ENCODE data around the gene PSMB7. TPM values are rescaled to one million over a fixed set of nuclear protein-coding genes. Genes with fewer than 3 reads are reported as not detected.

The PSMB7 gene
- total RNA-seq, 4 donors from 2014 or later: 67.6 to 110 (median 90.8) TPM

DNA sequence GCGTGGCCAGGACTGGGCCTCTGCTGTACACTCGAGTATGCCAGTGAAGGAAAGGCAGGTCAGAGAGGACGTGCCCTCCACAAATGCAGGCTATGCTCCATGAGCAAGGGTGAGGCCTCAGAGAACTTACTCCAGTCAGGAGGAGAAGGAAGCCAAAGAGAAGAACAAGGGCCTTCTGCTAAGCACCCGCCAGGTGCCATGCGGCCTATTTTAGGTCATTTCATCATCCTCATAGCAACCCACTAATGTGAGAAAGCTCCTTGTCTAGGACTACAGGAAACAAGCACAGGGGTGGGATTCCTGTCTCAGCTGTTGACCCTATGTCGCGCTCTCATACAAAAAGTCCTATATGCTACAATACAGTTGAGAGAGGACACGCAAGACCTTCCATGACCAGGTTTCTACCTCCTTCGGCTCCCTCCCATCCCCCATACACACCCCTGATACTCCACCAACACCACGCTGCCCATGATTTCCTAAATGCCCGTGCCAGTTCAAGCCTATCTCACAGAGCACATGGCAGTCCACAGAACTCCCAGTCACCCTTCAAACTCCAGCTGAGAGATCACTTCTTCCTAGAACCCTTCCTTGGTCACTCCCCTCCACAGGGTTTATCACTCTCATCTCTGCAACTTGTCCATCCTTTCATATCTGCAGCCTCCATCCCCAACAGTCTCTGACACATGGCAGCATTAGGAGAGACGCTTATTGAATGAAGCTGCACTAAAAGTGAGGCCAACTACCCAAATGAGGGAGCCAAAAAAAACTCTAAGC, 26.8 kb downstream of the PSMB7 start:
- no peak for TF ChIP-seq POLR2A (IDR thresholded peaks at IDR 0.05)
- TF ChIP-seq, protein P1, sequence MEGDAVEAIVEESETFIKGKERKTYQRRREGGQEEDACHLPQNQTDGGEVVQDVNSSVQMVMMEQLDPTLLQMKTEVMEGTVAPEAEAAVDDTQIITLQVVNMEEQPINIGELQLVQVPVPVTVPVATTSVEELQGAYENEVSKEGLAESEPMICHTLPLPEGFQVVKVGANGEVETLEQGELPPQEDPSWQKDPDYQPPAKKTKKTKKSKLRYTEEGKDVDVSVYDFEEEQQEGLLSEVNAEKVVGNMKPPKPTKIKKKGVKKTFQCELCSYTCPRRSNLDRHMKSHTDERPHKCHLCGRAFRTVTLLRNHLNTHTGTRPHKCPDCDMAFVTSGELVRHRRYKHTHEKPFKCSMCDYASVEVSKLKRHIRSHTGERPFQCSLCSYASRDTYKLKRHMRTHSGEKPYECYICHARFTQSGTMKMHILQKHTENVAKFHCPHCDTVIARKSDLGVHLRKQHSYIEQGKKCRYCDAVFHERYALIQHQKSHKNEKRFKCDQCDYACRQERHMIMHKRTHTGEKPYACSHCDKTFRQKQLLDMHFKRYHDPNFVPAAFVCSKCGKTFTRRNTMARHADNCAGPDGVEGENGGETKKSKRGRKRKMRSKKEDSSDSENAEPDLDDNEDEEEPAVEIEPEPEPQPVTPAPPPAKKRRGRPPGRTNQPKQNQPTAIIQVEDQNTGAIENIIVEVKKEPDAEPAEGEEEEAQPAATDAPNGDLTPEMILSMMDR (IDR thresholded peaks at IDR 0.05): no peak
- H3K36me3 ChIP-seq: peaks cover 0 to 10% (median 0%) of the 10 kb centered on the region in 3 donors
- H3K27me3 ChIP-seq: no peaks in the 10 kb centered on the region
- H3K4me3 ChIP-seq: no peak overlapping the region
- no peak overlapping the region for H3K27ac ChIP-seq
- no peak for DNase-seq
- peaks cover 0 to 45% (median 0%) of the 10 kb centered on the region in 4 donors for H3K4me1 ChIP-seq
- no peaks in the 10 kb centered on the region for H3K9me3 ChIP-seq

- Histone ChIP-seq H3K4me3 (no peak overlapping the region), H3K27ac (peak overlapping the region in 2 of 4 donors; percentile 5 to 24), H3K9me3 (no peaks in the 10 kb centered on the region), H3K36me3 (peaks cover 0 to 23% (median 0%) of the 10 kb centered on the region in 3 donors), H3K27me3 (no peaks in the 10 kb centered on the region), H3K4me1 (peaks cover 0 to 41% (median 0%) of the 10 kb centered on the region in 4 donors)
- no peak for DNase-seq
- no peak for TF ChIP-seq POLR2A (IDR thresholded peaks at IDR 0.05)
- TF ChIP-seq, protein P1 (IDR thresholded peaks at IDR 0.05): no peak
Measured at GRCh38 chr9:124386201-124386600, 29.0 kb downstream of the PSMB7 start.

- Histone ChIP-seq H3K9me3 (no peaks in the 10 kb centered on the region), H3K27ac (no peak overlapping the region), H3K4me1 (peaks cover 0 to 36% (median 0%) of the 10 kb centered on the region in 4 donors), H3K27me3 (no peaks in the 10 kb centered on the region), H3K4me3 (no peak overlapping the region), H3K36me3 (peaks cover 0 to 23% (median 0%) of the 10 kb centered on the region in 3 donors)
- TF ChIP-seq, protein P1 (IDR thresholded peaks at IDR 0.05): no peak
- TF ChIP-seq POLR2A (IDR thresholded peaks at IDR 0.05): no peak
- no peak for DNase-seq
Measured at GRCh38 chr9:124385623-124386022, 29.6 kb downstream of the PSMB7 start.

DNA sequence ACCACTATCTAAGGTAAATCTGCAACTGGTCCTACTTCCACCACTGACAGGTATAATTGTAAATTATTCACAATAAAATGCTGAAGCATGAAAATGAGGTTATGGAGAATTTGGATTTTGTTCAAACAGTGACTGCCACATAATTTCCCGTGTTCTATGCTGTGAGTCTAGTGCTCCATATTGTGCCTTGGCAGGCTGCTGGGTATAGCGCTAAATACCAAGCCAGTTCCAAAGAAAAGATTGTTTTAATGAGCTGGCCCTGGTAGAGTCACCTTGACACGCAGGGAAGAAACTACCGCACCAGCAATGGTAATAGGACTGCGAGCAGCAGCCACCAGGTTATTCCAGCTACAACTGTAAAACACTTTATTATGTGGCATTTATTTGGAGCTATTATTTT, 30.4 kb downstream of the PSMB7 start:
- Histone ChIP-seq H3K36me3 (peaks cover 0 to 23% (median 0%) of the 10 kb centered on the region in 3 donors), H3K27ac (no peak overlapping the region), H3K27me3 (no peaks in the 10 kb centered on the region), H3K9me3 (no peaks in the 10 kb centered on the region), H3K4me3 (no peak overlapping the region), H3K4me1 (peaks cover 0 to 33% (median 0%) of the 10 kb centered on the region in 4 donors)
- no peak for TF ChIP-seq POLR2A (IDR thresholded peaks at IDR 0.05)
- TF ChIP-seq, protein P1 (IDR thresholded peaks at IDR 0.05): no peak
- no peak for DNase-seq

- no peak for TF ChIP-seq POLR2A (IDR thresholded peaks at IDR 0.05)
- TF ChIP-seq, protein P1 (IDR thresholded peaks at IDR 0.05): no peak
- Histone ChIP-seq H3K4me1 (peaks cover 0 to 28% (median 0%) of the 10 kb centered on the region in 4 donors), H3K27ac (no peak overlapping the region), H3K27me3 (no peaks in the 10 kb centered on the region), H3K36me3 (peaks cover 0 to 23% (median 0%) of the 10 kb centered on the region in 3 donors), H3K9me3 (no peaks in the 10 kb centered on the region), H3K4me3 (no peak overlapping the region)
- DNase-seq: no peak
Measured at GRCh38 chr9:124384210-124384609, 31.0 kb downstream of the PSMB7 start.
